Measurements from ENCODE around the gene KLHL11. TPM values are rescaled to one million over a fixed set of nuclear protein-coding genes. Genes with fewer than 3 reads are reported as not detected.

The KLHL11 gene
- total RNA-seq, 1 experiment from 2014 or later = 25.6 TPM

DNA sequence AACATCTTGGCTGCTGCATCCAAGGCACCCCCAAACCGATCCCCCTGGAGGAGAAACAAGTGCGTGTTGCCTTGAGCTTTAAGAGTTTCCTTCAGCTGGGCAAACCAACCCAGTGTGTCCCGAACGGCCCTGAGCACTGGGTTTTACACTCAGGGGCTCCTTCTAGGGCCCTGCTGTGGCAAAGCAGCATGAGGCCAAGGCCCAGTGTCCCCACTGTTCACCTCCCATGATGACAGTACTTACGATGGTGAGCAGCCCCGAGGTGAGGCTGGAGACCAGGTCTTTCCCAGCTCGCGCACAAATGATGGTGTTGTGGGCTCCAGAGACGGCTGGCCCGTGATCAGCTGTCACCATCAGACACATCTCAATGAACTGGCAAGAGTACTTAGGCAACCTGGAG is 6.6 kb upstream of the KLHL11 start:
- peaks cover 95% of the 10 kb centered on the region for H3K36me3 Mint-ChIP-seq (ENCODE audit: insufficient read depth, unreplicated experiment)
- TF ChIP-seq, protein P1, sequence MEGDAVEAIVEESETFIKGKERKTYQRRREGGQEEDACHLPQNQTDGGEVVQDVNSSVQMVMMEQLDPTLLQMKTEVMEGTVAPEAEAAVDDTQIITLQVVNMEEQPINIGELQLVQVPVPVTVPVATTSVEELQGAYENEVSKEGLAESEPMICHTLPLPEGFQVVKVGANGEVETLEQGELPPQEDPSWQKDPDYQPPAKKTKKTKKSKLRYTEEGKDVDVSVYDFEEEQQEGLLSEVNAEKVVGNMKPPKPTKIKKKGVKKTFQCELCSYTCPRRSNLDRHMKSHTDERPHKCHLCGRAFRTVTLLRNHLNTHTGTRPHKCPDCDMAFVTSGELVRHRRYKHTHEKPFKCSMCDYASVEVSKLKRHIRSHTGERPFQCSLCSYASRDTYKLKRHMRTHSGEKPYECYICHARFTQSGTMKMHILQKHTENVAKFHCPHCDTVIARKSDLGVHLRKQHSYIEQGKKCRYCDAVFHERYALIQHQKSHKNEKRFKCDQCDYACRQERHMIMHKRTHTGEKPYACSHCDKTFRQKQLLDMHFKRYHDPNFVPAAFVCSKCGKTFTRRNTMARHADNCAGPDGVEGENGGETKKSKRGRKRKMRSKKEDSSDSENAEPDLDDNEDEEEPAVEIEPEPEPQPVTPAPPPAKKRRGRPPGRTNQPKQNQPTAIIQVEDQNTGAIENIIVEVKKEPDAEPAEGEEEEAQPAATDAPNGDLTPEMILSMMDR (IDR thresholded peaks at IDR 0.05; ENCODE audit: unreplicated experiment) = no peak
- no TSS peak for BruUV-seq (replicated peaks)
- H3K9me3 Mint-ChIP-seq (ENCODE audit: low read depth, unreplicated experiment) = no peaks in the 10 kb centered on the region
- DNase-seq = no peak
- no peak overlapping the region for H3K4me3 Mint-ChIP-seq (ENCODE audit: low read depth, unreplicated experiment)
- intact Hi-C loops (cut with micrococcal nuclease; ENCODE audit: unreplicated experiment) = no loop called here
- no peak overlapping the region for H3K27ac Mint-ChIP-seq (ENCODE audit: unreplicated experiment)
- CTCF ChIA-PET = no interaction called here
- no peaks in the 10 kb centered on the region for H3K4me1 Mint-ChIP-seq (ENCODE audit: low read depth, unreplicated experiment)
- H3K27me3 Mint-ChIP-seq (ENCODE audit: unreplicated experiment) = no peaks in the 10 kb centered on the region

DNA sequence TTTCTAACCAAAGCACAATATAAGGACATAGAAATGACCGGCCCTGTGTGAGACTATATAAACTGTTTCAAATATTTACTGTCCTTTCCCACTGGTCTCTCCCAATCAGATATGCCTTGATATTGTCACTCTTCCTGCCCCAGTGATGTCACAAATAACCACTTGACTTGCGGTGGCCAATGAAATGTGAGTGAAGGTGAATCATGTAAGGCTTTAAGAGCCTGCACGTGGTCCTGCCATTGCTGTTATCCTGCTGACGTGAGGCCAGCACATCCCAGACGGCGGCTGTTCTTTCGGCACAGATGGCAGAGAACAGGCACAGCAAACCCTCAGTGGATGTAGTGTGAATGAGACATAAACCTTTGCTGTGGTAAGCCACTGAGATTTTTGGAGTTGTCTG is 5.4 kb upstream of the KLHL11 start:
- no peak for DNase-seq
- H3K36me3 Mint-ChIP-seq (ENCODE audit: insufficient read depth, unreplicated experiment) = peaks cover 88% of the 10 kb centered on the region
- no peak overlapping the region for H3K4me3 Mint-ChIP-seq (ENCODE audit: low read depth, unreplicated experiment)
- CTCF ChIA-PET = interaction anchor here (0.5 kb wide), 1 partner anchor 250 kb away, joined by 3 read pairs; no protein-coding TSS in a partner anchor
- H3K27me3 Mint-ChIP-seq (ENCODE audit: unreplicated experiment) = no peaks in the 10 kb centered on the region
- TF ChIP-seq, protein P1 (IDR thresholded peaks at IDR 0.05; ENCODE audit: unreplicated experiment) = no peak
- no peaks in the 10 kb centered on the region for H3K9me3 Mint-ChIP-seq (ENCODE audit: low read depth, unreplicated experiment)
- H3K4me1 Mint-ChIP-seq (ENCODE audit: low read depth, unreplicated experiment) = no peaks in the 10 kb centered on the region
- intact Hi-C loops (cut with micrococcal nuclease; ENCODE audit: unreplicated experiment) = no loop called here
- BruUV-seq (replicated peaks) = no TSS peak
- no peak overlapping the region for H3K27ac Mint-ChIP-seq (ENCODE audit: unreplicated experiment)

DNA sequence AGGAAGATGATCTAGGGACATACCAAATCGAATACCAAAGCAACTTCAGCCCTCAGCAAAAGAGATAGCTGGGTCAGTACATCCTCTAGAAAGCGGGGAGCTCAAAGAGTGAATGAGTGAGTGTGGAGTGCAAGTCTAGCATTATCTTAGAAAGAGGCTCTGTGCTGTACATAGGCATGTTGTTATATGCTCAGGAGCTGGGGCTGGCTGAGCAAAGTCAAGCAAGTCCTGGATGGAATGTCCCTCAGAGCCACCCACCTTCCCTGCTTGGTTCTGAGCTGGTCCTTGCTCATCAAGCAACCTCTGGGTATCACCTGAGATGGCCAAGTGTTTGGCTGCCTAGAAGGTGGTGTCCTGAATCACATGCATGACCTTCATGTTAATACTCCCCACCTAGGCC is 4.9 kb upstream of the KLHL11 start:
- Mint-ChIP-seq H3K4me1 (ENCODE audit: low read depth, unreplicated experiment) (no peaks in the 10 kb centered on the region), H3K36me3 (ENCODE audit: insufficient read depth, unreplicated experiment) (peaks cover 84% of the 10 kb centered on the region)

DNA sequence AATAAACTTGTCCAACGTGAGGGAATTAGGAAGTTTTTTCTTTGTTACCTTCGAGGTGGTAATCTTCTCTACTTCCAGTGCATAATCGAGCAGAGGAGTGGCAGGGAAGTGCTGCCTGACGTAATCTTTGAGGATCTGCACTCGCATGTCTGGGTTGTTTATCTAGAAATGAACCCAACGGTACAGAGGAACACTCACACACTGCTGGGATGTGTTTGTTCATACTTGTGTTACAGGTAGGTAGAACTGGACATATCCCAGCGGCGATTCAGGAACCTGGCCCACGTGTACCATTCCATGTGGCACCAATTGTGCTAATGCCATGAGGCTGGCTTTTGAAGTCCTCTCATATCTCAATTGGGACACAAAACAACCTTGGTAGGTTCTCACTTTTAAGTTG is 4.2 kb upstream of the KLHL11 start:
- no peak for DNase-seq
- TF ChIP-seq, protein P1 (IDR thresholded peaks at IDR 0.05; ENCODE audit: unreplicated experiment) = no peak
- H3K36me3 Mint-ChIP-seq (ENCODE audit: insufficient read depth, unreplicated experiment) = peaks cover 77% of the 10 kb centered on the region
- no peaks in the 10 kb centered on the region for H3K27me3 Mint-ChIP-seq (ENCODE audit: unreplicated experiment)
- no TSS peak for BruUV-seq (replicated peaks)
- H3K9me3 Mint-ChIP-seq (ENCODE audit: low read depth, unreplicated experiment) = no peaks in the 10 kb centered on the region
- intact Hi-C loops (cut with micrococcal nuclease; ENCODE audit: unreplicated experiment) = no loop called here
- no peaks in the 10 kb centered on the region for H3K4me1 Mint-ChIP-seq (ENCODE audit: low read depth, unreplicated experiment)
- CTCF ChIA-PET = no interaction called here
- no peak overlapping the region for H3K4me3 Mint-ChIP-seq (ENCODE audit: low read depth, unreplicated experiment)
- H3K27ac Mint-ChIP-seq (ENCODE audit: unreplicated experiment) = no peak overlapping the region

More for the DNA sequence above, 4.9 kb upstream of the KLHL11 start:
- no peak for DNase-seq
- Mint-ChIP-seq H3K27ac (ENCODE audit: unreplicated experiment) (no peak overlapping the region), H3K27me3 (ENCODE audit: unreplicated experiment) (no peaks in the 10 kb centered on the region), H3K4me3 (ENCODE audit: low read depth, unreplicated experiment) (no peak overlapping the region), H3K9me3 (ENCODE audit: low read depth, unreplicated experiment) (no peaks in the 10 kb centered on the region)
- intact Hi-C loops (cut with micrococcal nuclease; ENCODE audit: unreplicated experiment) = no loop called here
- no TSS peak for BruUV-seq (replicated peaks)
- TF ChIP-seq, protein P1 (IDR thresholded peaks at IDR 0.05; ENCODE audit: unreplicated experiment) = no peak
- CTCF ChIA-PET = interaction anchor here (0.5 kb wide), 1 partner anchor 251 kb away, joined by 3 read pairs; no protein-coding TSS in a partner anchor
